Esophagus squamous epithelium (tissue), 4 donors: ENCODE data around the gene GAS7.

ENCODE experiments used
- POLR2A ChIP-seq, 4 donors: fragments of 450-650 bp; IDR thresholded peaks; one replicate each; pipeline ENCODE4 v1.6.1; 2017; ENCODE audit warnings: antibody characterized with exemption in 4 of 4, mild to moderate bottlenecking in 4 of 4, moderate library complexity in 3 of 4
- TF ChIP-seq, protein P1 (sequence below), 6 experiments: fragments of 450-650 bp in 4 of 6; fragments of 200-600 bp in 2 of 6; sonication (generic) in 2 of 6; IDR thresholded peaks; one replicate each; pipeline ENCODE4 v1.5.1; 2016 to 2019; ENCODE audit warnings: antibody characterized with exemption in 6 of 6, mild to moderate bottlenecking in 4 of 6, moderate library complexity in 4 of 6

DNA sequence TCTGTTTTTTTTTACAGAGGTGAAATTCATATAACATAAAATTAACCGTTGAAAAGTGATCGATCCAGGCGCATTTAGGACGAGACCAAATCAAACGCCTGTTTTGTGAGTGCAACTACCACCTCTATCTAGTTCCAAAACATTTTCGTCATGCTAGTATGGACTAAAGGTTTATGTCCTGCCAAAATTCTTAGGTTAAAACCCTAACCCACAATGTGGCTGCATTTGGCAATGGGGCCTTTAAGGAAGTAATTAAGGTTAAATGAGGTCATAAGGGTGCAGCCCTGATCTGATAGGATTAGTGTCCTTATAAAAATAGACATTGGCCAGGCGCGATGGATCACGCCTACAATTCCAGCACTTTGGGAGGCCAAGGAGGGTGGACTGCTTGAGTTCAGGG is 260.5 kb downstream of the GAS7 start:
- TF ChIP-seq, protein P1, sequence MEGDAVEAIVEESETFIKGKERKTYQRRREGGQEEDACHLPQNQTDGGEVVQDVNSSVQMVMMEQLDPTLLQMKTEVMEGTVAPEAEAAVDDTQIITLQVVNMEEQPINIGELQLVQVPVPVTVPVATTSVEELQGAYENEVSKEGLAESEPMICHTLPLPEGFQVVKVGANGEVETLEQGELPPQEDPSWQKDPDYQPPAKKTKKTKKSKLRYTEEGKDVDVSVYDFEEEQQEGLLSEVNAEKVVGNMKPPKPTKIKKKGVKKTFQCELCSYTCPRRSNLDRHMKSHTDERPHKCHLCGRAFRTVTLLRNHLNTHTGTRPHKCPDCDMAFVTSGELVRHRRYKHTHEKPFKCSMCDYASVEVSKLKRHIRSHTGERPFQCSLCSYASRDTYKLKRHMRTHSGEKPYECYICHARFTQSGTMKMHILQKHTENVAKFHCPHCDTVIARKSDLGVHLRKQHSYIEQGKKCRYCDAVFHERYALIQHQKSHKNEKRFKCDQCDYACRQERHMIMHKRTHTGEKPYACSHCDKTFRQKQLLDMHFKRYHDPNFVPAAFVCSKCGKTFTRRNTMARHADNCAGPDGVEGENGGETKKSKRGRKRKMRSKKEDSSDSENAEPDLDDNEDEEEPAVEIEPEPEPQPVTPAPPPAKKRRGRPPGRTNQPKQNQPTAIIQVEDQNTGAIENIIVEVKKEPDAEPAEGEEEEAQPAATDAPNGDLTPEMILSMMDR (IDR thresholded peaks at IDR 0.05), result no peak
- no peak for TF ChIP-seq POLR2A (IDR thresholded peaks at IDR 0.05)
